Upper lobe of left lung (tissue), 4 donors: Measurements from ENCODE around the gene CAMSAP1.

Source experiments
- POLR2A ChIP-seq, 4 donors: fragments of 450-650 bp; IDR thresholded peaks; one replicate each; pipeline ENCODE4 v1.5.1; 2016 to 2017; ENCODE audit warnings: antibody characterized with exemption in 4 of 4, mild to moderate bottlenecking in 2 of 4
- POLR2AphosphoS5 ChIP-seq, 2 donors: sonication (generic); formaldehyde crosslinking; IDR thresholded peaks; one replicate each; pipeline ENCODE4 v1.5.1; 2017; ENCODE audit warnings: antibody characterized with exemption in 2 of 2
- TF ChIP-seq, protein P1 (sequence below), 6 experiments: fragments of 450-650 bp in 4 of 6; fragments of 200-600 bp in 2 of 6; sonication (generic) in 2 of 6; IDR thresholded peaks; one replicate each; pipeline ENCODE4 v1.5.1; 2016 to 2019; ENCODE audit warnings: antibody characterized with exemption in 6 of 6

DNA sequence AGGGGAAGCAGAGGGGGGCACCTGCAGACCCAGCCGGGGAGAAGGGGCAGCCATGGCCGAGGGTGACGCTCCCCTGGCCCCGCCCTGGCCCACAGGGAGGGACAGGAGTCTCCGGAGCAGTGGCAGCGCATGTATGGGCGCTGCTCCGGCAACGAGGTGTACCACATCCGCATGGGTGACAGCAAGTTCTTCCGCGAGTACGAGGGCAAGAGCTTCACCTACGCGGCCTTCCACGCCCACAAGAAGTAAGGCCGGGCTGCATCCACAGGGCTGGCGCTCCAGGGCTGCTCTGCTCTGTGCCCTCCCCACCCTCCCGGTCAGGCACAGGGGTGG is 137.2 kb downstream of the CAMSAP1 start:
- TF ChIP-seq, protein P1, sequence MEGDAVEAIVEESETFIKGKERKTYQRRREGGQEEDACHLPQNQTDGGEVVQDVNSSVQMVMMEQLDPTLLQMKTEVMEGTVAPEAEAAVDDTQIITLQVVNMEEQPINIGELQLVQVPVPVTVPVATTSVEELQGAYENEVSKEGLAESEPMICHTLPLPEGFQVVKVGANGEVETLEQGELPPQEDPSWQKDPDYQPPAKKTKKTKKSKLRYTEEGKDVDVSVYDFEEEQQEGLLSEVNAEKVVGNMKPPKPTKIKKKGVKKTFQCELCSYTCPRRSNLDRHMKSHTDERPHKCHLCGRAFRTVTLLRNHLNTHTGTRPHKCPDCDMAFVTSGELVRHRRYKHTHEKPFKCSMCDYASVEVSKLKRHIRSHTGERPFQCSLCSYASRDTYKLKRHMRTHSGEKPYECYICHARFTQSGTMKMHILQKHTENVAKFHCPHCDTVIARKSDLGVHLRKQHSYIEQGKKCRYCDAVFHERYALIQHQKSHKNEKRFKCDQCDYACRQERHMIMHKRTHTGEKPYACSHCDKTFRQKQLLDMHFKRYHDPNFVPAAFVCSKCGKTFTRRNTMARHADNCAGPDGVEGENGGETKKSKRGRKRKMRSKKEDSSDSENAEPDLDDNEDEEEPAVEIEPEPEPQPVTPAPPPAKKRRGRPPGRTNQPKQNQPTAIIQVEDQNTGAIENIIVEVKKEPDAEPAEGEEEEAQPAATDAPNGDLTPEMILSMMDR (IDR thresholded peaks at IDR 0.05), result no peak
- TF ChIP-seq POLR2AphosphoS5 (IDR thresholded peaks at IDR 0.05) (no peak), POLR2A (IDR thresholded peaks at IDR 0.05) (no peak)
